ENCODE results near the gene PHACTR4.
"Not testable (repeated sequence)": the region's sequence is repeated elsewhere in the genome, so short reads cannot be mapped to it uniquely, and the experiment has no call there.

PHACTR4 gene

DNA sequence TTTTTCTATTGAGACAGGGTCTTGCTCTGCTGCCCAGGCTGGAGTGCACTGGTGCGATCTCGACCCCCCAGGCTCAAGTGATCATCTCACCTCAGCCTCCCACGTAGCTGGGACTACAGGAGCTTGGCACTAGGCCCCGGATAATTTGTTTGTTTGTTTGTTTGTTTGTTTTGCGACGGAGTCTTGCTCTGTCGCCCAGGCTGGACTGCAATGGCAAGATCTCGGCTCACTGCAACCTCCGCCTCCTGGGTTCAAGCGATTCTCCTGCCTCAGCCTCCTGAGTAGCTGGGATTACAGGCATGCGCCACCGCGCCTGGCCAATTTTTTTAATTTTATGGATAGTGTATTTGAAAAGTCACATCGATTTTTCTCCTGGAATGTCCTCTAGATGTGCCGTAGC, 932 bp upstream of the PHACTR4 start:
- H3K4me3 ChIP-seq (ENCODE audit: low read depth in 1 of 5, low read length in 5 of 5); H3K27me3 ChIP-seq (ENCODE audit: control insufficient read depth in 5 of 5, insufficient read depth in 4 of 5, low read length in 5 of 5); H3K9ac ChIP-seq (ENCODE audit: low read length in 5 of 5); H3K27ac ChIP-seq (ENCODE audit: low read depth, low read length); H3K9me3 ChIP-seq (ENCODE audit: control insufficient read depth in 5 of 5, low read length in 5 of 5); H3K36me3 ChIP-seq (ENCODE audit: control insufficient read depth in 5 of 5, insufficient read depth in 5 of 5, low read length in 5 of 5): not testable (repeated sequence)
- H3K4me1 ChIP-seq (ENCODE audit: control insufficient read depth in 5 of 5, insufficient read depth in 5 of 5, low read length in 5 of 5), result peaks cover 0 to 17% (median 14%) of the 10 kb centered on the region in 5 donors

DNA sequence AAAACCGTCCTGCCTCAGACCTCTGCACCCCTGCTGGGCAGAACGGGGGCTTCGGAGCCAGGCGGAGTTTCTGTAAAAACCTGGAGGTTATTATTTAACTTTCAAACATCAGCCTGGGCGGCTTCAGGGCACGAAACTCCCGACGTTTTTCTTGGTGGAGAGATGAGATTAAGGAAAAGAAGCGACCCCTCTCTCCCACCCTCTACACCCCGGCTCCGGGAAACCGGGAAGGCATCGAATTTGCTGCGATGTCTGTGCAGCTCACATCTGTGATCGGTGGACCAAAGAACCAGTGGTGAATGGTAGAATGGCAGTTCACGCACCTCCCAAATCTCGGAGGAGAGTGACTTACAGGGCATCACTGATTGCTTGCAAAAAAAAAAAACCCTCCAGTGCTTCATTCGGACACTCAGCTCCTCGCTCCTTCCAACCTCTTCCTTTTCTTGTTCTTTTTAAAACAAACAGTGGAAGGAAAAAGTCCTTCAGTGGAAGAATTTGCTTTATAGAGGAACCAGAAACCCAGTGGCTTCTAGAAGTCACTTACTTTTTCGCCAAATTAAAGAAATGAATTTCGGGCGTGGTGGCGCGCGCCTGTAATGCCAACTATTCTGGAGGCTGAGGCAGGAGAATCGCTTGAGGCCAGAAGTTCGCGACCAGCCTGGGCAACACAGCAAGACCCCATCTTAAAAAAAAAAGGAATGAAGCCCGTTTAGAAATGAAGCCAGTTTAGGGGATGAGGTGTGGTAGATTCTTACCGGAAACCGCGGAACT, 884 bp downstream of the PHACTR4 start:
- Histone ChIP-seq H3K4me1 (ENCODE audit: control insufficient read depth in 5 of 5, insufficient read depth in 5 of 5, low read length in 5 of 5) (peaks cover 0 to 17% (median 14%) of the 10 kb centered on the region in 5 donors), H3K27ac (ENCODE audit: low read depth, low read length) (peak overlapping the region; percentile 83), H3K4me3 (ENCODE audit: low read depth in 1 of 5, low read length in 5 of 5) (peak overlapping the region; percentile 87 to 95 (median 89)), H3K27me3 (ENCODE audit: control insufficient read depth in 5 of 5, insufficient read depth in 4 of 5, low read length in 5 of 5) (no peaks in the 10 kb centered on the region), H3K9me3 (ENCODE audit: control insufficient read depth in 5 of 5, low read length in 5 of 5) (no peaks in the 10 kb centered on the region), H3K36me3 (ENCODE audit: control insufficient read depth in 5 of 5, insufficient read depth in 5 of 5, low read length in 5 of 5) (no peaks in the 10 kb centered on the region), H3K9ac (ENCODE audit: low read length in 5 of 5) (peak overlapping the region; percentile 81 to 96 (median 94))

DNA sequence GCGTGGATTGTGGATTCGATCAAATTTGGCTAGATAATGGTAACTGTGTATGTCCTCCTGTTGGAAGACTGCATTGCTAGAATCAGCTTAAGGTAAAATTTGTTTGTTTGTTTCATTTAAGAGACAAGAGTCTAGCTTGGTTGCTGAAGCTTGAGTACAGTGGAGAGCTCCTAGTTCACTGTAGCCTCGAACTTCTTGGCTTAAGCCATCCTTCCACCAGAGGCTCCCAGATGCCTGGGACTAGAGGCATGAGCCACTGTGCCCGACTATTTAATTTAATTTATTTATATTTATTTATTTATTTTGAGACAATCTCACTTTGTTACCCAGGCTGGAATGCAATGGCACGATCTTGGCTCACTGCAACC, 1.5 kb downstream of the PHACTR4 start:
- no peaks in the 10 kb centered on the region for H3K36me3 ChIP-seq (ENCODE audit: control insufficient read depth in 5 of 5, insufficient read depth in 5 of 5, low read length in 5 of 5)
- peaks cover 0 to 17% (median 14%) of the 10 kb centered on the region in 5 donors for H3K4me1 ChIP-seq (ENCODE audit: control insufficient read depth in 5 of 5, insufficient read depth in 5 of 5, low read length in 5 of 5)
- no peaks in the 10 kb centered on the region for H3K9me3 ChIP-seq (ENCODE audit: control insufficient read depth in 5 of 5, low read length in 5 of 5)
- no peak overlapping the region for H3K9ac ChIP-seq (ENCODE audit: low read length in 5 of 5)
- H3K4me3 ChIP-seq (ENCODE audit: low read depth in 1 of 5, low read length in 5 of 5), result peak overlapping the region in 2 of 5 donors; percentile 87 to 89
- no peak overlapping the region for H3K27ac ChIP-seq (ENCODE audit: low read depth, low read length)
- H3K27me3 ChIP-seq (ENCODE audit: control insufficient read depth in 5 of 5, insufficient read depth in 4 of 5, low read length in 5 of 5), result no peaks in the 10 kb centered on the region

DNA sequence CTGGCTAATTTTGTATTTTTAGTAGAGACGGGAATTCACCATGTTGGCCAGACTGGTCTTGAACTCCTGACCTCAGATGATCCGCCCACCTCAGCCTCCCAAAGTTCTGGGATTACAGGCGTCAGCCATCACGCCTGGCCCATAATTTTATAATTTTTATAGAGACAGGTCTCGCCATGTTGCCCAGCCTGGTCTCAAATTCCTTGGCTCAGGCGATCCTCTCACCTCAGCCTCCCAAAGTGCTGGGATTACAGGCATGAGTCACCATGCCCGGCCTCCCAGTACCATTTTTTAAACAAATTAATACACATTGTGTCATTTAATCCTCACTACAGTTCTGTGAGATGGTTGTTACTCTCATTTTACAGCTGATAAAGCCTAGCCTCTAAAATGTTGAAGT, 3.9 kb downstream of the PHACTR4 start:
- H3K4me3 ChIP-seq (ENCODE audit: low read depth in 1 of 5, low read length in 5 of 5); H3K9me3 ChIP-seq (ENCODE audit: control insufficient read depth in 5 of 5, low read length in 5 of 5); H3K27me3 ChIP-seq (ENCODE audit: control insufficient read depth in 5 of 5, insufficient read depth in 4 of 5, low read length in 5 of 5); H3K9ac ChIP-seq (ENCODE audit: low read length in 5 of 5); H3K36me3 ChIP-seq (ENCODE audit: control insufficient read depth in 5 of 5, insufficient read depth in 5 of 5, low read length in 5 of 5); H3K27ac ChIP-seq (ENCODE audit: low read depth, low read length): not testable (repeated sequence)
- peaks cover 0 to 17% (median 14%) of the 10 kb centered on the region in 5 donors for H3K4me1 ChIP-seq (ENCODE audit: control insufficient read depth in 5 of 5, insufficient read depth in 5 of 5, low read length in 5 of 5)

DNA sequence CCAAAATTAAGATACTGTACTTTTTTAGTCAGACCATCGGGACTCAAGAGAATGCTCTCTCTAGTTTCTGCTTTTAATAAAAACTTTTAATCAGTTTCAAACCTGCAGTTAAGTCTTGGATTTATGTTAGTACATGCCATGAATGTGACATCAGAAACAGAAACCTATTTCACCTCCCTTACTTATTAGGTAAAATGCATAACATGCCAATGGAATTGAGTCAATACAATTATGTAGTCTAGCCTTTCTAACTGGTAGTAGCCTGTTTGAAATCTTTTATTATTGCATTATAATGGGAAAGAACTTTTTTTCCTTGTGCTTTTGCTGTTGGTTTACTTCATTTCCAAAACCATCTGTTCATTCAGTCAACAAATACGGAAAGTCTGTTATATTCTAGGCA, 4.8 kb downstream of the PHACTR4 start:
- Histone ChIP-seq H3K27me3 (ENCODE audit: control insufficient read depth in 5 of 5, insufficient read depth in 4 of 5, low read length in 5 of 5) (no peaks in the 10 kb centered on the region), H3K4me1 (ENCODE audit: control insufficient read depth in 5 of 5, insufficient read depth in 5 of 5, low read length in 5 of 5) (peaks cover 0 to 13% (median 10%) of the 10 kb centered on the region in 5 donors), H3K27ac (ENCODE audit: low read depth, low read length) (no peak overlapping the region), H3K36me3 (ENCODE audit: control insufficient read depth in 5 of 5, insufficient read depth in 5 of 5, low read length in 5 of 5) (no peaks in the 10 kb centered on the region), H3K9ac (ENCODE audit: low read length in 5 of 5) (no peak overlapping the region), H3K9me3 (ENCODE audit: control insufficient read depth in 5 of 5, low read length in 5 of 5) (no peaks in the 10 kb centered on the region), H3K4me3 (ENCODE audit: low read depth in 1 of 5, low read length in 5 of 5) (no peak overlapping the region)

DNA sequence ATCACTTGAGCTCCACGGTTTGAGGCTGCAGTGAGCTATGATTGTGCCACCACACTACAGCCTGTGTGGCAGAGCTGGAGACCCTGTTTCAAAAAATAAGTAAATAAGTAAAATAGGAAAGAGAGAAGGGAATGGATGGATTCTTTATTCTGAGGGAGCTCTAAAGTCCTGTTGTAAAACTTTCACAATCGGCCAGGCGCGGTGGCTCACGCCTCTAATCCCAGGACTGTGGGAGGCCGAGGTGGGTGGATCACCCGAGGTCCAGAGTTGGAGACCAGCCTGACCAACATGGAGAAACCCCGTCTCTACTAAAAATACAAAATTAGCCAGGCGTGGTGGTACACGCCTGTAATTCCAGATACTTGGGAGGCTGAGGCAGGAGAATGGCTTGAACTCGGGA, 6.1 kb downstream of the PHACTR4 start:
- not testable (repeated sequence) for H3K36me3 ChIP-seq (ENCODE audit: control insufficient read depth in 5 of 5, insufficient read depth in 5 of 5, low read length in 5 of 5); H3K9ac ChIP-seq (ENCODE audit: low read length in 5 of 5); H3K27me3 ChIP-seq (ENCODE audit: control insufficient read depth in 5 of 5, insufficient read depth in 4 of 5, low read length in 5 of 5); H3K27ac ChIP-seq (ENCODE audit: low read depth, low read length); H3K9me3 ChIP-seq (ENCODE audit: control insufficient read depth in 5 of 5, low read length in 5 of 5); H3K4me3 ChIP-seq (ENCODE audit: low read depth in 1 of 5, low read length in 5 of 5); H3K4me1 ChIP-seq (ENCODE audit: control insufficient read depth in 5 of 5, insufficient read depth in 5 of 5, low read length in 5 of 5)

DNA sequence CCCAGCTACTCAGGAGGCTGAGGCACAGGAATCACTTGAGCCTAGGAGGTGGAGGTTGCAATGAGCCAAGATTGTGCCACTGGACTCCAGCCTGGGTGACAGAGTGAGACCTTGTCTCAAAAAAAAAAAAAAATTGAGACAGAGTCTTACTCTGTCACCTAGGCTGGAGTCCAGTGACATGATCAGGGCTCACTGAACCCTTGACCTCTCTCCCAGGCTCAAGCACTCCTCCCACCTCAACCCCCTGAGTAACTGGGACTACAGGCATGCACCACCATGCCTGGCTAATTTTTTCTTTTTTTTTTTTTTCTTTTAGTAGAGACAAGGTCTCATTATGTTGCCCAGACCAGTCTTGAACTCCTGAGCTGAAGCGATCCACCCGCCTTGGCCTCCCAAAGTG, 6.7 kb downstream of the PHACTR4 start:
- H3K4me1 ChIP-seq (ENCODE audit: control insufficient read depth in 5 of 5, insufficient read depth in 5 of 5, low read length in 5 of 5); H3K9ac ChIP-seq (ENCODE audit: low read length in 5 of 5); H3K4me3 ChIP-seq (ENCODE audit: low read depth in 1 of 5, low read length in 5 of 5); H3K27me3 ChIP-seq (ENCODE audit: control insufficient read depth in 5 of 5, insufficient read depth in 4 of 5, low read length in 5 of 5); H3K9me3 ChIP-seq (ENCODE audit: control insufficient read depth in 5 of 5, low read length in 5 of 5); H3K27ac ChIP-seq (ENCODE audit: low read depth, low read length); H3K36me3 ChIP-seq (ENCODE audit: control insufficient read depth in 5 of 5, insufficient read depth in 5 of 5, low read length in 5 of 5): not testable (repeated sequence)

DNA sequence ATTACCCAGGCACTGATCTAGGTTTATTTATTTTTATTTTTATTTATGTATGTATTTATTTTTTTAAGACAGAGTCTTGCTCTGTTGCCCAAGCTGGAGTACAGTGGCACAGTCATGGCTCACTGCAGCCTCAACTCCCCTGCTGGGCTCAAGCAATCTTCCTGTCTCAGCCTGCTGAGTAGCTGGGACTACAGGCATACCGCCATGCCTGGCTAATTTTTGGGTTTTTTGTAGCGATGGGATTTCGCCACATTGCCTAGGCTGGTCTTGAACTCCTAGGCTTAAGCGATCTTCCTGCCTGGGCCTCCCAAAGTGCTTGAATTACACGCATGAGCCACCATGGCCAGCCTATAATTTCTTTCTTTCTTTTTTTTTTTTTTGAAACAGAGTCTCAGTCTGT, 9.4 kb downstream of the PHACTR4 start:
- H3K36me3 ChIP-seq (ENCODE audit: control insufficient read depth in 5 of 5, insufficient read depth in 5 of 5, low read length in 5 of 5), result no peaks in the 10 kb centered on the region
- no peak overlapping the region for H3K4me3 ChIP-seq (ENCODE audit: low read depth in 1 of 5, low read length in 5 of 5)
- H3K9ac ChIP-seq (ENCODE audit: low read length in 5 of 5), result no peak overlapping the region
- no peaks in the 10 kb centered on the region for H3K9me3 ChIP-seq (ENCODE audit: control insufficient read depth in 5 of 5, low read length in 5 of 5)
- H3K27ac ChIP-seq (ENCODE audit: low read depth, low read length), result no peak overlapping the region
- H3K27me3 ChIP-seq (ENCODE audit: control insufficient read depth in 5 of 5, insufficient read depth in 4 of 5, low read length in 5 of 5), result no peaks in the 10 kb centered on the region
- no peaks in the 10 kb centered on the region for H3K4me1 ChIP-seq (ENCODE audit: control insufficient read depth in 5 of 5, insufficient read depth in 5 of 5, low read length in 5 of 5)

DNA sequence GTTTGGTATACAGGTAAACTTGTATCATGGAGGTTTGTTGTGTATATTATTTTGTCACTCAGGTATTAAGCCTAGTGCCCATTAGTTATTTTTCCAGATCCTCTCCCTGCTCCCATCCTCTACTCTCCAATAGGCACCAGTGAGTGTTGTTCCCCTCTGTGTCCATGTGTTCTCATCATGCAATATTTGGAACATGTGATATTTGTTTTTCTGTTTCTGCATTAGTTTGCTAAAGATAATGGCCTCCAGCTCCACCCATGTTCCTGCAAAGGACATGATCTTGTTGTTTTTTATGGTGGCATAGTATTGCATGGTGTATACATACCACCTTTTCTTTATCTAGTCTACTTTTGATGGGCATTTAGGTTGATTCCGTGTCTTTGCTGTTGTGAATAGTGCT, 10.9 kb downstream of the PHACTR4 start:
- no peaks in the 10 kb centered on the region for H3K9me3 ChIP-seq (ENCODE audit: control insufficient read depth in 5 of 5, low read length in 5 of 5)
- no peaks in the 10 kb centered on the region for H3K27me3 ChIP-seq (ENCODE audit: control insufficient read depth in 5 of 5, insufficient read depth in 4 of 5, low read length in 5 of 5)
- H3K9ac ChIP-seq (ENCODE audit: low read length in 5 of 5), result no peak overlapping the region
- H3K27ac ChIP-seq (ENCODE audit: low read depth, low read length), result no peak overlapping the region
- H3K36me3 ChIP-seq (ENCODE audit: control insufficient read depth in 5 of 5, insufficient read depth in 5 of 5, low read length in 5 of 5), result no peaks in the 10 kb centered on the region
- H3K4me3 ChIP-seq (ENCODE audit: low read depth in 1 of 5, low read length in 5 of 5), result no peak overlapping the region
- no peaks in the 10 kb centered on the region for H3K4me1 ChIP-seq (ENCODE audit: control insufficient read depth in 5 of 5, insufficient read depth in 5 of 5, low read length in 5 of 5)

DNA sequence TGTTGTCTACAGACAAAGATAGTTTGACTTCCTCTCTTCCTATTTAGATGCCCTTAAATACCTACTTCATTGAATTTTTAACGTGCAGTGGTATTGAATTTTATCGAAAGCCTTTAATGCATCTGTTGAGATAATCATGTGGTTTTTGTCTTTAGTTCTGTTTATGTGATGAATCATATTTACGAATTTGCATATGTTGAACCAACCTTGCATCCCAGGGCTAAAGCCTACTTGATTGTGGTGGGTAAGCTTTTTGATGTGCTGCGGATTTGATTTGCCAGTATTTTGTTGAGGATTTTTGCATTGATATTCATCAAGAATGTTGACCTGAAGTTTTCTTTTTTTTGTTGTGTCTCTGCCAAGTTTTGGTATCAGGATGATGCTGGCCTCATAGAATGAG, 14.2 kb downstream of the PHACTR4 start:
- not testable (repeated sequence) for H3K4me3 ChIP-seq (ENCODE audit: low read depth in 1 of 5, low read length in 5 of 5); H3K9me3 ChIP-seq (ENCODE audit: control insufficient read depth in 5 of 5, low read length in 5 of 5); H3K9ac ChIP-seq (ENCODE audit: low read length in 5 of 5); H3K36me3 ChIP-seq (ENCODE audit: control insufficient read depth in 5 of 5, insufficient read depth in 5 of 5, low read length in 5 of 5); H3K27ac ChIP-seq (ENCODE audit: low read depth, low read length); H3K27me3 ChIP-seq (ENCODE audit: control insufficient read depth in 5 of 5, insufficient read depth in 4 of 5, low read length in 5 of 5); H3K4me1 ChIP-seq (ENCODE audit: control insufficient read depth in 5 of 5, insufficient read depth in 5 of 5, low read length in 5 of 5)
